IMR-90 (cell line): ENCODE data around the gene CNTN4.

Experiments used
- BHLHE40 ChIP-seq: fragments of 150-350 bp; IDR thresholded peaks from 2 replicates; pipeline ENCODE4 v1.6.1; 2016; ENCODE audit warnings: mild to moderate bottlenecking, low read depth, low read length
- CTCF ChIP-seq: conservative IDR thresholded peaks from 2 replicates; pipeline ENCODE4 v1.5.1; 2012; ENCODE audit warnings: mild to moderate bottlenecking, low read depth, low read length, improper control_type of control experiment
- ELK1 ChIP-seq: fragments of 150-350 bp; IDR thresholded peaks from 2 replicates; pipeline ENCODE4 v1.6.1; 2016; ENCODE audit warnings: low read depth, mild to moderate bottlenecking, low read length, moderate library complexity, borderline replicate concordance
- MAFK ChIP-seq: IDR thresholded peaks from 2 replicates; pipeline ENCODE4 v1.6.1; 2012; ENCODE audit warnings: low read depth, low read length, improper control_type of control experiment
- NFE2L2 ChIP-seq: fragments of 150-350 bp; IDR thresholded peaks from 2 replicates; pipeline ENCODE4 v1.6.1; 2016; ENCODE audit warnings: low read depth, mild to moderate bottlenecking, low read length
- POLR2A ChIP-seq: IDR thresholded peaks from 2 replicates; pipeline ENCODE4 v1.6.1; 2012; ENCODE audit warnings: mild to moderate bottlenecking, low read depth, low read length
- RFX5 ChIP-seq: IDR thresholded peaks from 2 replicates; pipeline ENCODE4 v1.8.0; 2012; ENCODE audit warnings: low read depth, mild to moderate bottlenecking, low read length, moderate library complexity
- USF2 ChIP-seq: fragments of 150-350 bp; IDR thresholded peaks from 2 replicates; pipeline ENCODE4 v1.6.1; 2017; ENCODE audit warnings: mild to moderate bottlenecking, antibody characterized with exemption, low read length, low read depth

- TF ChIP-seq CTCF (no peak), BHLHE40 (no peak), MAFK (no peak), RFX5 (no peak), USF2 (no peak), NFE2L2 (no peak), POLR2A (no peak), ELK1 (no peak)
Measured at GRCh38 chr3:2653706-2654105, 555.0 kb downstream of the CNTN4 start.
